Measurements from ENCODE around the gene MGRN1. TPM values are rescaled to one million over a fixed set of nuclear protein-coding genes. Genes with fewer than 3 reads are reported as not detected.

Gene MGRN1
- total and polyA plus RNA-seq, 2 of the 13 experiments (the other 11 are each of a cell fraction or from before 2014, with no cell fraction given) = 11.9 to 12.6 TPM

GRCh38 chr16:4682616-4683254 is 58.1 kb downstream of the MGRN1 start:
- H3K79me2 ChIP-seq (ENCODE audit: insufficient read depth, low read length) = no peaks in the 10 kb centered on the region
- H3K9me3 ChIP-seq (ENCODE audit: low read length) = no peaks in the 10 kb centered on the region
- ATAC-seq (peak; percentile 60), DNase-seq (ENCODE audit: low spot score) (peak; percentile 65), FAIRE-seq (no peak)
- WGBS (ENCODE audit: low lambda C conversion rate) = 90% methylated on average over 28 of the region's 36 CpGs
- in situ Hi-C loops (cut with HindIII; ENCODE audit: extremely low pct_ligation_motif_present, low pct_unique_long_range_greater_than_20kb) = no loop called here
- H3K4me2 ChIP-seq (ENCODE audit: low read depth, low read length) = no peak overlapping the region
- peaks cover 30 to 67% of the 10 kb centered on the region in 2 experiments; a peak in 4 of 5 replicates for H3K36me3 ChIP-seq (replicated peaks in 1 of 2; ENCODE audit: control insufficient read depth in 1 of 2, insufficient read depth in 2 of 2, low read length in 2 of 2)
- H3K4me1 ChIP-seq (ENCODE audit: insufficient read depth, low read length) = peaks cover 16% of the 10 kb centered on the region
- peak overlapping the region; percentile 52 for H3K27ac ChIP-seq (ENCODE audit: extremely low read length, insufficient read depth, low read length)
- H3K27me3 ChIP-seq (ENCODE audit: control insufficient read depth in 1 of 2, insufficient read depth in 2 of 2, low read length in 2 of 2) = no peaks in the 10 kb centered on the region
- H4K20me1 ChIP-seq (ENCODE audit: insufficient read depth, low read length) = no peaks in the 10 kb centered on the region
- intact Hi-C loops (cut with micrococcal nuclease; ENCODE audit: unreplicated experiment) = no loop called here
- no TSS peak for BruUV-seq (replicated peaks)
- no peak overlapping the region for H2AFZ ChIP-seq (ENCODE audit: low read length)
- no peak overlapping the region for H3K9ac ChIP-seq (ENCODE audit: insufficient read depth, low read depth, low read length)
- CTCF ChIA-PET (ENCODE audit: low intra/inter-chr PET ratio, low total read pairs) = no interaction called here
- POLR2A ChIA-PET = interaction anchor here (0.9 to 1.2 kb wide), 2 partner anchors 19 to 59 kb away, joined by 3 to 5 read pairs; no protein-coding TSS in a partner anchor
- H3K4me3 ChIP-seq (replicated peaks in 1 of 3; ENCODE audit: insufficient read depth in 1 of 3, low read depth in 2 of 3, low read length in 3 of 3) = no peak overlapping the region
- TF ChIP-seq THRA (CRISPR knock-in tag; IDR thresholded peaks at IDR 0.05; ENCODE audit: borderline replicate concordance) (0 out of 2 replicates have a peak, but pooled peaks have one; percentile 12), PRPF4 (IDR thresholded peaks at IDR 0.05; ENCODE audit: low read depth, low read length, poor library complexity, severe bottlenecking) (peak; percentile 80), ZNF501 (CRISPR knock-in tag; IDR thresholded peaks at IDR 0.05) (peak; percentile 56; the same call in 1 of the 2 replicates), PAF1 (CRISPR knock-in tag; IDR thresholded peaks at IDR 0.05) (no peak), SALL1 (CRISPR knock-in tag; IDR thresholded peaks at IDR 0.05) (peak; percentile 28; the same call in 1 of the 2 replicates), GTF3A (CRISPR knock-in tag; conservative IDR thresholded peaks at IDR 0.05) (no peak), ZNF609 (CRISPR knock-in tag; IDR thresholded peaks at IDR 0.05; ENCODE audit: borderline replicate concordance) (no peak), STAG1 (CRISPR knock-in tag; IDR thresholded peaks at IDR 0.05) (peak; percentile 68), TMF1 (CRISPR knock-in tag; IDR thresholded peaks at IDR 0.05; ENCODE audit: low read depth) (no peak), ZNF775 (CRISPR knock-in tag; IDR thresholded peaks at IDR 0.05; ENCODE audit: borderline replicate concordance) (no peak), ZNF296 (CRISPR knock-in tag; conservative IDR thresholded peaks at IDR 0.05) (no peak)

All from HepG2 (cell line).